ENCODE data around the gene PASK. TPM values are rescaled to one million over a fixed set of nuclear protein-coding genes. Genes with fewer than 3 reads are reported as not detected.

The PASK gene
- total RNA-seq, 1 experiment from 2014 or later = 45.8 TPM

GRCh38 chr2:241177526-241178334, 28.5 kb upstream of the PASK start:
- RAD21 ChIA-PET (ENCODE audit: low non-redundant PET in 1 of 2, low total read pairs in 2 of 2, uncharacterized antibody in 2 of 2, unreplicated experiment in 2 of 2) = no interaction called here
- TF ChIP-seq REST (IDR thresholded peaks at IDR 0.05; ENCODE audit: low read depth) = no peak
- no peak for TF ChIP-seq ZBTB33 (IDR thresholded peaks at IDR 0.05; ENCODE audit: extremely low read depth, insufficient replicate concordance, low read length)
- TF ChIP-seq SP1 (IDR thresholded peaks at IDR 0.05; ENCODE audit: low read depth) = no peak
- no peak for TF ChIP-seq YY1 (IDR thresholded peaks at IDR 0.05; ENCODE audit: extremely low read depth, insufficient replicate concordance, low read depth, low read length)
- no peak for TF ChIP-seq ZFX (IDR thresholded peaks at IDR 0.05)
- no peak for TF ChIP-seq CEBPB (IDR thresholded peaks at IDR 0.05; ENCODE audit: low read depth)
- no peak for TF ChIP-seq EGR1 (IDR thresholded peaks at IDR 0.05; ENCODE audit: low read depth)
- no peak for TF ChIP-seq CBX3 (IDR thresholded peaks at IDR 0.05; ENCODE audit: low read depth)
- no peak for TF ChIP-seq EZH2phosphoT487 (IDR thresholded peaks at IDR 0.05; ENCODE audit: borderline replicate concordance)
- no peak for TF ChIP-seq CTCF (IDR thresholded peaks at IDR 0.05 in 2 of 3, conservative IDR thresholded peaks at IDR 0.05 in 1 of 3; ENCODE audit: borderline replicate concordance in 1 of 3, insufficient read depth in 1 of 3, low read depth in 2 of 3, low read length in 2 of 3)
- TF ChIP-seq SIN3A (IDR thresholded peaks at IDR 0.05; ENCODE audit: low read depth) = no peak
- no peak for TF ChIP-seq ATF3 (IDR thresholded peaks at IDR 0.05)
- no peak for TF ChIP-seq ZNF274 (IDR thresholded peaks at IDR 0.05; ENCODE audit: low read depth, low read length)
- TF ChIP-seq TCF7L2 (IDR thresholded peaks at IDR 0.05; ENCODE audit: borderline replicate concordance, extremely low read depth, insufficient read depth, insufficient read length) = no peak
- H3K4me1 ChIP-seq (ENCODE audit: control insufficient read depth in 1 of 2, insufficient read depth in 2 of 2, low read length in 2 of 2) = no peaks in the 10 kb centered on the region
- H3K9me2 ChIP-seq (ENCODE audit: insufficient read depth) = no peaks in the 10 kb centered on the region
- no TSS peak for BruUV-seq (replicated peaks)
- no peaks in the 10 kb centered on the region for H3K9me3 ChIP-seq (ENCODE audit: control insufficient read depth in 1 of 2, insufficient read depth in 1 of 2, low read depth in 1 of 2, low read length in 2 of 2)
- no peaks in the 10 kb centered on the region for H3K79me2 ChIP-seq (ENCODE audit: insufficient read depth, low read length)
- no peak overlapping the region for H3K27ac ChIP-seq (ENCODE audit: low read depth, low read length)
- H3K4me3 ChIP-seq (replicated peaks in 1 of 2; ENCODE audit: low read depth in 1 of 2, low read length in 2 of 2) = no peak overlapping the region
- no peak overlapping the region for H3K4me2 ChIP-seq (ENCODE audit: low read length)
- no peak for ATAC-seq
- intact Hi-C loops (cut with micrococcal nuclease) = no loop called here
- POLR2A ChIA-PET = no interaction called here
- H4K20me1 ChIP-seq (ENCODE audit: insufficient read depth) = no peaks in the 10 kb centered on the region
- no peak for DNase-seq (ENCODE audit: low read depth, low spot score)
- no peak overlapping the region for H2AFZ ChIP-seq (ENCODE audit: low read depth, low read length, poor library complexity, severe bottlenecking)
- CTCF ChIA-PET = no interaction called here
- H3K9ac ChIP-seq (ENCODE audit: low read length) = no peak overlapping the region
- no peaks in the 10 kb centered on the region for H3K27me3 ChIP-seq (ENCODE audit: insufficient read depth, low read length)
- no peaks in the 10 kb centered on the region for H3K36me3 ChIP-seq (ENCODE audit: control insufficient read depth in 1 of 2, insufficient read depth in 2 of 2, low read length in 2 of 2)

Data from HCT116 (cell line).